Measurements from ENCODE around the gene NEUROD6. TPM values are rescaled to one million over a fixed set of nuclear protein-coding genes. Genes with fewer than 3 reads are reported as not detected.

The NEUROD6 gene
- total and polyA plus RNA-seq, 2 experiments from 2014 or later = not detected

DNA sequence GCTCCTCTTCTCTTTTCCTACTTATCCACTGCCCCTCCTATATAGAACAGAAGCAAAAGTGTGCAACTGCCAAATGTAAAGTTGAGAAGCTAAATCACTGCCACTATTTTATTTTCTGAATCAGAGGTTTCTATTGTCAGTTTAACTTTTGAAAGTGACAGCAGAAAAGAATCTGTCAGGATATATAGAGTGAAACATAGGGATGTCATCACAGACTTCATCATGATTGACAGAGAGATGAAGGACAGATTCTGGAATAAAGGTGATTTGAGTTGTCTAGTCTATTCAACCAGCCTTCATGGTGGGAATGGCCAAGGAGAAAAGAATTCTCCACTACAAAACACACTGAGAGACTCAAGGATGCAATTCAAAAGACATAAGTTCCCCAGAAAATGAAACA is 19.9 kb downstream of the NEUROD6 start:
- H3K27ac ChIP-seq (ENCODE audit: low read depth) = no peak overlapping the region
- no peaks in the 10 kb centered on the region for H3K36me3 ChIP-seq (ENCODE audit: insufficient read depth)
- ATAC-seq (no peak), DNase-seq (ENCODE audit: low spot score) (no peak)
- TF ChIP-seq EZH2 (IDR thresholded peaks at IDR 0.05; ENCODE audit: low read depth, unreplicated experiment) = no peak
- TF ChIP-seq STAT1 (IDR thresholded peaks at IDR 0.05; ENCODE audit: unreplicated experiment) = no peak
- no peak for TF ChIP-seq JUNB (IDR thresholded peaks at IDR 0.05; ENCODE audit: unreplicated experiment)
- no peak for TF ChIP-seq CREB1 (CRISPR knock-in tag; IDR thresholded peaks at IDR 0.05; ENCODE audit: low read depth)
- no peaks in the 10 kb centered on the region for H3K4me1 Mint-ChIP-seq
- no peaks in the 10 kb centered on the region for H3K36me3 Mint-ChIP-seq (ENCODE audit: low read depth)
- H4K20me1 ChIP-seq (replicated peaks; ENCODE audit: insufficient read depth) = no peaks in the 10 kb centered on the region
- H3K79me2 ChIP-seq (replicated peaks; ENCODE audit: insufficient read depth) = no peaks in the 10 kb centered on the region
- no peaks in the 10 kb centered on the region for H3F3A ChIP-seq (replicated peaks; ENCODE audit: low read depth)
- H3K9me3 Mint-ChIP-seq = no peaks in the 10 kb centered on the region
- H3K27me3 ChIP-seq (ENCODE audit: insufficient read depth) = no peaks in the 10 kb centered on the region
- no peak overlapping the region for H3K27ac Mint-ChIP-seq
- H3K4me2 ChIP-seq = no peak overlapping the region
- H2AFZ ChIP-seq = no peak overlapping the region
- H3K4me1 ChIP-seq (ENCODE audit: insufficient read depth) = no peaks in the 10 kb centered on the region
- H3K9me2 ChIP-seq (ENCODE audit: insufficient read depth) = no peaks in the 10 kb centered on the region
- no peak overlapping the region for H3K4me3 ChIP-seq
- H3K27me3 Mint-ChIP-seq (ENCODE audit: insufficient read depth, low read depth, poor library complexity) = peaks cover 1% of the 10 kb centered on the region
- no peak overlapping the region for H3K4me3 Mint-ChIP-seq

DNA sequence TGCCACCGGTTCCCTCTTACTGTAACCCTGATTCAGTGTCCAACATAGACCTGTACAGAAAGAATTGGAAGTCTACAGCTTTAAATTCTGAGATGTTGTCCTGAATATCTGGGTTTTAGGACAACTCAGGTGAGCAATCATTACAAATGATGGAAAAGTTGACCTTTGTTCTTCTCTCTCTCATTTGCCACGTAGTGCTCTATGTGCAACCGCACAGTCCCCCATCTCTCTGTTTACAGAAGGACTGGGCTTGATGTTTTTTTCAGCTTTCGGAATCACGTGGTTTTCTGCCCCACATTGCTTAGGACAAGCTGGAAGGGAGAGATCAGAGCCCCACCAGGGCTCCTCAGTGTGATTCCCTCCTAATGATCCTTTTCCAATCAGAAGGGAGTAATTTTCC is 22.2 kb downstream of the NEUROD6 start:
- no peaks in the 10 kb centered on the region for H3K4me1 Mint-ChIP-seq
- ATAC-seq = no peak
- no peak for DNase-seq (ENCODE audit: low spot score)
- no peak overlapping the region for H2AFZ ChIP-seq
- no peaks in the 10 kb centered on the region for H3F3A ChIP-seq (replicated peaks; ENCODE audit: low read depth)
- peaks cover 1% of the 10 kb centered on the region for H3K27me3 Mint-ChIP-seq (ENCODE audit: insufficient read depth, low read depth, poor library complexity)
- H3K4me2 ChIP-seq = no peak overlapping the region
- no peak overlapping the region for H3K27ac Mint-ChIP-seq
- no peak overlapping the region for H3K27ac ChIP-seq (ENCODE audit: low read depth)
- no peaks in the 10 kb centered on the region for H3K36me3 ChIP-seq (ENCODE audit: insufficient read depth)
- no peaks in the 10 kb centered on the region for H3K79me2 ChIP-seq (replicated peaks; ENCODE audit: insufficient read depth)
- no peaks in the 10 kb centered on the region for H3K9me2 ChIP-seq (ENCODE audit: insufficient read depth)
- H3K4me1 ChIP-seq (ENCODE audit: insufficient read depth) = no peaks in the 10 kb centered on the region
- no peaks in the 10 kb centered on the region for H3K36me3 Mint-ChIP-seq (ENCODE audit: low read depth)
- no peak overlapping the region for H3K4me3 Mint-ChIP-seq
- H3K9me3 Mint-ChIP-seq = no peaks in the 10 kb centered on the region
- H4K20me1 ChIP-seq (replicated peaks; ENCODE audit: insufficient read depth) = no peaks in the 10 kb centered on the region
- H3K4me3 ChIP-seq = no peak overlapping the region
- H3K27me3 ChIP-seq (ENCODE audit: insufficient read depth) = no peaks in the 10 kb centered on the region
- TF ChIP-seq POLR2AphosphoS5 (IDR thresholded peaks at IDR 0.05; ENCODE audit: low read depth) = no peak
- TF ChIP-seq, protein P1, sequence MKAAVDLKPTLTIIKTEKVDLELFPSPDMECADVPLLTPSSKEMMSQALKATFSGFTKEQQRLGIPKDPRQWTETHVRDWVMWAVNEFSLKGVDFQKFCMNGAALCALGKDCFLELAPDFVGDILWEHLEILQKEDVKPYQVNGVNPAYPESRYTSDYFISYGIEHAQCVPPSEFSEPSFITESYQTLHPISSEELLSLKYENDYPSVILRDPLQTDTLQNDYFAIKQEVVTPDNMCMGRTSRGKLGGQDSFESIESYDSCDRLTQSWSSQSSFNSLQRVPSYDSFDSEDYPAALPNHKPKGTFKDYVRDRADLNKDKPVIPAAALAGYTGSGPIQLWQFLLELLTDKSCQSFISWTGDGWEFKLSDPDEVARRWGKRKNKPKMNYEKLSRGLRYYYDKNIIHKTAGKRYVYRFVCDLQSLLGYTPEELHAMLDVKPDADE (IDR thresholded peaks at IDR 0.05) = no peak
- TF ChIP-seq, protein P2, sequence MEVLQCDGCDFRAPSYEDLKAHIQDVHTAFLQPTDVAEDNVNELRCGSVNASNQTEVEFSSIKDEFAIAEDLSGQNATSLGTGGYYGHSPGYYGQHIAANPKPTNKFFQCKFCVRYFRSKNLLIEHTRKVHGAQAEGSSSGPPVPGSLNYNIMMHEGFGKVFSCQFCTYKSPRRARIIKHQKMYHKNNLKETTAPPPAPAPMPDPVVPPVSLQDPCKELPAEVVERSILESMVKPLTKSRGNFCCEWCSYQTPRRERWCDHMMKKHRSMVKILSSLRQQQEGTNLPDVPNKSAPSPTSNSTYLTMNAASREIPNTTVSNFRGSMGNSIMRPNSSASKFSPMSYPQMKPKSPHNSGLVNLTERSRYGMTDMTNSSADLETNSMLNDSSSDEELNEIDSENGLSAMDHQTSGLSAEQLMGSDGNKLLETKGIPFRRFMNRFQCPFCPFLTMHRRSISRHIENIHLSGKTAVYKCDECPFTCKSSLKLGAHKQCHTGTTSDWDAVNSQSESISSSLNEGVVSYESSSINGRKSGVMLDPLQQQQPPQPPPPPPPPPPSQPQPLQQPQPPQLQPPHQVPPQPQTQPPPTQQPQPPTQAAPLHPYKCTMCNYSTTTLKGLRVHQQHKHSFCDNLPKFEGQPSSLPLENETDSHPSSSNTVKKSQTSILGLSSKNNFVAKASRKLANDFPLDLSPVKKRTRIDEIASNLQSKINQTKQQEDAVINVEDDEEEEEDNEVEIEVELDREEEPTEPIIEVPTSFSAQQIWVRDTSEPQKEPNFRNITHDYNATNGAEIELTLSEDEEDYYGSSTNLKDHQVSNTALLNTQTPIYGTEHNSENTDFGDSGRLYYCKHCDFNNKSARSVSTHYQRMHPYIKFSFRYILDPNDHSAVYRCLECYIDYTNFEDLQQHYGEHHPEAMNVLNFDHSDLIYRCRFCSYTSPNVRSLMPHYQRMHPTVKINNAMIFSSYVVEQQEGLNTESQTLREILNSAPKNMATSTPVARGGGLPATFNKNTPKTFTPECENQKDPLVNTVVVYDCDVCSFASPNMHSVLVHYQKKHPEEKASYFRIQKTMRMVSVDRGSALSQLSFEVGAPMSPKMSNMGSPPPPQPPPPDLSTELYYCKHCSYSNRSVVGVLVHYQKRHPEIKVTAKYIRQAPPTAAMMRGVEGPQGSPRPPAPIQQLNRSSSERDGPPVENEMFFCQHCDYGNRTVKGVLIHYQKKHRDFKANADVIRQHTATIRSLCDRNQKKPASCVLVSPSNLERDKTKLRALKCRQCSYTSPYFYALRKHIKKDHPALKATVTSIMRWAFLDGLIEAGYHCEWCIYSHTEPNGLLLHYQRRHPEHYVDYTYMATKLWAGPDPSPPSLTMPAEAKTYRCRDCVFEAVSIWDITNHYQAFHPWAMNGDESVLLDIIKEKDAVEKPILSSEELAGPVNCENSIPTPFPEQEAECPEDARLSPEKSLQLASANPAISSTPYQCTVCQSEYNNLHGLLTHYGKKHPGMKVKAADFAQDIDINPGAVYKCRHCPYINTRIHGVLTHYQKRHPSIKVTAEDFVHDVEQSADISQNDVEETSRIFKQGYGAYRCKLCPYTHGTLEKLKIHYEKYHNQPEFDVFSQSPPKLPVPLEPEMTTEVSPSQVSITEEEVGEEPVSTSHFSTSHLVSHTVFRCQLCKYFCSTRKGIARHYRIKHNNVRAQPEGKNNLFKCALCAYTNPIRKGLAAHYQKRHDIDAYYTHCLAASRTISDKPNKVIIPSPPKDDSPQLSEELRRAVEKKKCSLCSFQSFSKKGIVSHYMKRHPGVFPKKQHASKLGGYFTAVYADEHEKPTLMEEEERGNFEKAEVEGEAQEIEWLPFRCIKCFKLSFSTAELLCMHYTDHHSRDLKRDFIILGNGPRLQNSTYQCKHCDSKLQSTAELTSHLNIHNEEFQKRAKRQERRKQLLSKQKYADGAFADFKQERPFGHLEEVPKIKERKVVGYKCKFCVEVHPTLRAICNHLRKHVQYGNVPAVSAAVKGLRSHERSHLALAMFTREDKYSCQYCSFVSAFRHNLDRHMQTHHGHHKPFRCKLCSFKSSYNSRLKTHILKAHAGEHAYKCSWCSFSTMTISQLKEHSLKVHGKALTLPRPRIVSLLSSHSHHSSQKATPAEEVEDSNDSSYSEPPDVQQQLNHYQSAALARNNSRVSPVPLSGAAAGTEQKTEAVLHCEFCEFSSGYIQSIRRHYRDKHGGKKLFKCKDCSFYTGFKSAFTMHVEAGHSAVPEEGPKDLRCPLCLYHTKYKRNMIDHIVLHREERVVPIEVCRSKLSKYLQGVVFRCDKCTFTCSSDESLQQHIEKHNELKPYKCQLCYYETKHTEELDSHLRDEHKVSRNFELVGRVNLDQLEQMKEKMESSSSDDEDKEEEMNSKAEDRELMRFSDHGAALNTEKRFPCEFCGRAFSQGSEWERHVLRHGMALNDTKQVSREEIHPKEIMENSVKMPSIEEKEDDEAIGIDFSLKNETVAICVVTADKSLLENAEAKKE (CRISPR knock-in tag; IDR thresholded peaks at IDR 0.05) = no peak
- no peak for TF ChIP-seq EZH2 (IDR thresholded peaks at IDR 0.05; ENCODE audit: low read depth, unreplicated experiment)
- no peak for TF ChIP-seq NANOG (IDR thresholded peaks at IDR 0.05; ENCODE audit: borderline replicate concordance)
- TF ChIP-seq, protein P3, sequence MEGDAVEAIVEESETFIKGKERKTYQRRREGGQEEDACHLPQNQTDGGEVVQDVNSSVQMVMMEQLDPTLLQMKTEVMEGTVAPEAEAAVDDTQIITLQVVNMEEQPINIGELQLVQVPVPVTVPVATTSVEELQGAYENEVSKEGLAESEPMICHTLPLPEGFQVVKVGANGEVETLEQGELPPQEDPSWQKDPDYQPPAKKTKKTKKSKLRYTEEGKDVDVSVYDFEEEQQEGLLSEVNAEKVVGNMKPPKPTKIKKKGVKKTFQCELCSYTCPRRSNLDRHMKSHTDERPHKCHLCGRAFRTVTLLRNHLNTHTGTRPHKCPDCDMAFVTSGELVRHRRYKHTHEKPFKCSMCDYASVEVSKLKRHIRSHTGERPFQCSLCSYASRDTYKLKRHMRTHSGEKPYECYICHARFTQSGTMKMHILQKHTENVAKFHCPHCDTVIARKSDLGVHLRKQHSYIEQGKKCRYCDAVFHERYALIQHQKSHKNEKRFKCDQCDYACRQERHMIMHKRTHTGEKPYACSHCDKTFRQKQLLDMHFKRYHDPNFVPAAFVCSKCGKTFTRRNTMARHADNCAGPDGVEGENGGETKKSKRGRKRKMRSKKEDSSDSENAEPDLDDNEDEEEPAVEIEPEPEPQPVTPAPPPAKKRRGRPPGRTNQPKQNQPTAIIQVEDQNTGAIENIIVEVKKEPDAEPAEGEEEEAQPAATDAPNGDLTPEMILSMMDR (conservative IDR thresholded peaks at IDR 0.05; ENCODE audit: low read depth in 2 of 2) = no peak
- TF ChIP-seq ZNF331 (CRISPR knock-in tag; IDR thresholded peaks at IDR 0.05; ENCODE audit: low read depth) = no peak
- TF ChIP-seq CREB1 (CRISPR knock-in tag; IDR thresholded peaks at IDR 0.05; ENCODE audit: low read depth) = no peak
- TF ChIP-seq JUNB (IDR thresholded peaks at IDR 0.05; ENCODE audit: unreplicated experiment) = no peak
- TF ChIP-seq STAT1 (IDR thresholded peaks at IDR 0.05; ENCODE audit: unreplicated experiment) = no peak

Measured in GM23338 (cell line).